HUES6 (cell line): ENCODE measurements around the gene ARID2.

Experiments used
- H3K27ac ChIP-seq: 2 replicates; pipeline ENCODE4 v1.7.0; 2013; ENCODE audit warnings: low read depth, mild to moderate bottlenecking, low read length, inconsistent platforms
- H3K27me3 ChIP-seq: 2 replicates; pipeline ENCODE4 v1.6.1; 2013; ENCODE audit warnings: low read length; ENCODE audit not compliant: control insufficient read depth, insufficient read depth
- H3K36me3 ChIP-seq: 2 replicates; pipeline ENCODE4 v1.6.1; 2013; ENCODE audit warnings: low read length; ENCODE audit not compliant: control insufficient read depth, insufficient read depth
- H3K4me1 ChIP-seq: 2 replicates; pipeline ENCODE4 v1.6.1; 2013; ENCODE audit warnings: low read length; ENCODE audit not compliant: control insufficient read depth, insufficient read depth
- H3K4me3 ChIP-seq: 2 replicates; pipeline ENCODE4 v1.5.1; 2013; ENCODE audit warnings: low read depth, low read length
- H3K9ac ChIP-seq: one replicate; pipeline ENCODE4 v1.6.1; 2013; ENCODE audit warnings: mild to moderate bottlenecking, low read length
- H3K9me3 ChIP-seq: 2 replicates; pipeline ENCODE4 v1.6.1; 2013; ENCODE audit warnings: low read depth, low read length; ENCODE audit not compliant: control insufficient read depth, insufficient read depth

ARID2 gene

DNA sequence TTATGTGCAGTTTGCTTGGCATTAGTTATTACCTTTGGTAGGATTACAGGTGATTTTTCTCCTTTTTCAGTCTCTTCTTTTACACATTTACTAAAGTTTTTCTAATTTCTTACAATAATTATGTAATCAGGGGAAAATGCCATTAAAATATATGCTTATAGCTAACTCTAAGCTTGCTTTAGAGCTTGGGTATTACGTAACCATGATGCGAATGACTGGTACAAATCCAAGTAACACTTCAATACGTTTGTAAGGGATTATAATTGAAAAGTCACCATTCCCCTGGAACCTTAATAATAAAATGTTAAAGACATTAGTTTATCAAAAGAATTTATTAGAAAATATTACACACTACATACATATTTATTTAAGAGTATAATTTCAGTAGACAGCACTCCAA lies 189.3 kb downstream of the ARID2 start:
- H3K27ac ChIP-seq = no peak overlapping the region
- H3K27me3 ChIP-seq = no peaks in the 10 kb centered on the region
- no peaks in the 10 kb centered on the region for H3K9me3 ChIP-seq
- H3K36me3 ChIP-seq = peaks cover 15% of the 10 kb centered on the region
- no peak overlapping the region for H3K4me3 ChIP-seq
- H3K9ac ChIP-seq = no peak overlapping the region
- no peaks in the 10 kb centered on the region for H3K4me1 ChIP-seq

DNA sequence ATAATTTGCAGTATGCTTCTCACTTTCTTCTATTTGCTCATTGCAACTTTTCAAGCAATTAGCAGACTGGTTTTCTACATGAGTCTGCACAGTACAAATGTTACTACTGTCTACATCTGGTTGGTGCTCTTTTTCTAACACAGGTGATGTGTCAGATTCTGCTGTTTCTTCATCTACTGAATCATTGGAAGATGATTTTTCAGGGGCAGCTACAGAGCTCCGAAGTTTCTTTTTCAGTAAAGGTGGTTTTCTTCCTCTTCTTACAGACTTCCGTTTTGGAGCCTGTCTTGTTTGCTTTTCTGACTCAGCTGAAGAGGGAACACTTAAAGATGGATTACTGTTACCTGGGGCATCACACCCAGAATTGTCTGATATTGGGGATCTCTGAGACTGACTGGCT lies 198.8 kb downstream of the ARID2 start:
- H3K27ac ChIP-seq = no peak overlapping the region
- no peak overlapping the region for H3K4me3 ChIP-seq
- no peaks in the 10 kb centered on the region for H3K9me3 ChIP-seq
- H3K9ac ChIP-seq = no peak overlapping the region
- no peaks in the 10 kb centered on the region for H3K4me1 ChIP-seq
- no peaks in the 10 kb centered on the region for H3K27me3 ChIP-seq
- H3K36me3 ChIP-seq = peaks cover 81% of the 10 kb centered on the region

DNA sequence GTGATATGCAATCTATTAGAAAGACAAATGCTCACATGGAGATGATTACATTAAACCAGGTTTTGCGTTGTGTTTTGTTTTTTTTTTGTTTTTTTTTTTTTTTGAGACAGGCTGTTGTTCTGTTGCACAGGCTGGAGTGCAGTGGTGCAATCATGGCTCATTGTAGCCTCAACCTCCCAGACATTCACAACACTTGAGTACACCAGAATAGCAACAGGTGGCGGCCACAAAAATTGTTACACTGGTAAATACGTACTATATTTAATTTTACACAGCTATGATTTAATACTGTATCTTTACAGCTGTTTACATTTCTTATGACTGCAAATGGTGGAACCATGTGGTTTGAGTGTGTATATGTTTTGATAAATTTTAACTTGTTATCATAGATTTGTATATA lies 200.9 kb downstream of the ARID2 start:
- H3K27ac ChIP-seq = no peak overlapping the region
- H3K9me3 ChIP-seq = no peaks in the 10 kb centered on the region
- no peak overlapping the region for H3K4me3 ChIP-seq
- H3K4me1 ChIP-seq = peaks cover 8% of the 10 kb centered on the region
- H3K36me3 ChIP-seq = peaks cover 68% of the 10 kb centered on the region
- H3K27me3 ChIP-seq = no peaks in the 10 kb centered on the region
- no peak overlapping the region for H3K9ac ChIP-seq

DNA sequence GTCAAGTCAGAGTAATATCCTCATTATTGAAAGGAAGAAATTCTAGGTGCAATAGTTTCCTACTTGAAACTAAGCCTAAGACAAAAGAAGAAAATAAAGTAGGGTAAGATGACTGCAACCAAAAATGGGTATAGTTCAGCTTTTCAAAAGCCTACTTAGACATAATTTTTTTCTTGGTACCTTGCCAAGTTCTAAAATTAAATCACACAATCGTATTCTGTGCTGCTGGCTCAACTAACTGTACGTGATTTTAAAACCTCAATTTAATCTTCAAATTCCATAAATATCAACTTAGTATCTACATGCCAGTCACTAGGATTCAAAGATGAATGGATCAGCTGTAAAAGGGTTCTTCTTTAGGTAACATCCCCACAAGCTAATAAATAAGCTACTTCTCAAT lies 204.0 kb downstream of the ARID2 start:
- peaks cover 13% of the 10 kb centered on the region for H3K4me1 ChIP-seq
- H3K27me3 ChIP-seq = no peaks in the 10 kb centered on the region
- H3K4me3 ChIP-seq = no peak overlapping the region
- H3K9ac ChIP-seq = no peak overlapping the region
- H3K27ac ChIP-seq = no peak overlapping the region
- no peaks in the 10 kb centered on the region for H3K9me3 ChIP-seq
- peaks cover 44% of the 10 kb centered on the region for H3K36me3 ChIP-seq

DNA sequence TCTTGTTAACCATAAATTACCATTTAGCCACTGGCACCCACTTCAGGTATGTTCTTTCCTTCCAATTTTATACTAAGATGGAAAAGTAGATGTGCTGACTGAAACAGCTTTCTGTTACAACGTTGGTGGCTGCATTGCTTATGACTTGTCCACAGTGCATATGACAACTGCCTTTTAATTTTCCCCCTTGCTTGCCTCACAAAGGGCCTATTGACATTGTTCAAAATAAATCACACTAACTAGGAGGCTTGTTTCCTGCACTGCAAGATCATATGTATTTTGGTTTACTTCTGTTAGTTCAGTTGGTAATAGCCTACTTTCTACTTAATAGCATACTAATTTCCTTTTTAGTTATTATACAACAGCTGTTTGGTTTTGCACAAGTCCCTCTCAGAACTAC lies 205.4 kb downstream of the ARID2 start:
- no peaks in the 10 kb centered on the region for H3K9me3 ChIP-seq
- H3K27me3 ChIP-seq = no peaks in the 10 kb centered on the region
- no peak overlapping the region for H3K4me3 ChIP-seq
- H3K36me3 ChIP-seq = peaks cover 33% of the 10 kb centered on the region
- H3K27ac ChIP-seq = no peak overlapping the region
- H3K9ac ChIP-seq = no peak overlapping the region
- H3K4me1 ChIP-seq = peaks cover 13% of the 10 kb centered on the region

DNA sequence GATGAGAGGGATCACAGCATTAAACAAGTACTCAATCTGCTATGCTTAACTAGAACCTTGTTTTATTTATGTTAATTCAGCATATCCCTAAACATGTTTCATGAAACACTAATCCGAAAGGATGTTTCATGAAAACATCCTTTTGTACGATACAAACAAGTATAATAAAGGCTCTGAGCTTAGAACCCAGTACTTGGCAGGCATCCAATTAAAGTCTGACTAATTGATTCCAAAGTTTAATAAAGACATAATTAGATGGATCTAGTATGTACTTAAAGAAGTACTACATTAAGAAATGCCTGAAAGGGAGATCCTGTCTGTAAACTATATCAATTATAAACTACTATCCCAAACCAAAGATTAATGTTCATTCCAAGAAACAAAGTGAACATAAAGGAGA lies 209.1 kb downstream of the ARID2 start:
- H3K9ac ChIP-seq = no peak overlapping the region
- no peak overlapping the region for H3K4me3 ChIP-seq
- H3K9me3 ChIP-seq = no peaks in the 10 kb centered on the region
- H3K27me3 ChIP-seq = no peaks in the 10 kb centered on the region
- H3K36me3 ChIP-seq = peaks cover 22% of the 10 kb centered on the region
- peaks cover 13% of the 10 kb centered on the region for H3K4me1 ChIP-seq
- H3K27ac ChIP-seq = no peak overlapping the region

DNA sequence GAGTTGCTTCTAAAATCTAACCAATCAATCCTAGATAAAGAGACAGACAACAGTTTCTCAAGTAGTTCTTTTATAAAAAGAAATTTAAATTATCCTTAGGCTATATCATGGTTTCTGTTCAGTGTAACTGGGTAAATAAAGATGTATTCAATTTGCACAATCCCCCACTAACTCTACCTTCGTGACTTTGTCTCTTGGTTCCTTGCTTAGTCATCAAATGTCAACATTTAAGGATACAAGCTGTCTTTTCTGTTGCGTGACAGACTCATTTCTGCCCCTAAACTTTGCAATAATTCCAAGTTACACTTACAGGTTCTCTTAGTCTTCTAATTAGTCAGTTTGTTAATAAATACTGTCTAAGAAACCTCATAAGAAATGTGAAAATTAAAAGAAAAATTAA lies 210.3 kb downstream of the ARID2 start:
- Histone ChIP-seq H3K4me1 (peaks cover 10% of the 10 kb centered on the region), H3K9me3 (no peaks in the 10 kb centered on the region), H3K9ac (no peak overlapping the region), H3K36me3 (peaks cover 27% of the 10 kb centered on the region), H3K27me3 (no peaks in the 10 kb centered on the region), H3K27ac (no peak overlapping the region), H3K4me3 (no peak overlapping the region)

DNA sequence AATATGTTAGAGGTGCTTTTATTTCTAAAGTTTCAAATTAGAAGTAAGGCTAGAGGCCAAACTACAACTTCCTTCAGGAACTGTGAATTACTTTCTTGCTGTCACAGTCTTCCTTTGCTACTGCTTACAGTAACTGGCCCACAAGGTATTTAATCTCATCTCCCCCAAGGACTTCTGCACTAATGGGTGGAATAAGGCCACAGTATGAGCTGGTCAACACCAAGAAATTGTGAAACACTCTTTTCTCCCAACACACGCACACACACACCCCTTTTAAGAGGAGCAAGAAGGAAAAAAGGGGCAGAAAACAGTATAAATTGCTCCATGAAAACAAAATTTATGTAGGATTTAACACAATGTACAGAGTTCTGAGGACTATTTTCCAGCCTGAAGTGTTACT lies 215.3 kb downstream of the ARID2 start:
- H3K27ac ChIP-seq = no peak overlapping the region
- no peaks in the 10 kb centered on the region for H3K27me3 ChIP-seq
- H3K9ac ChIP-seq = no peak overlapping the region
- H3K4me1 ChIP-seq = no peaks in the 10 kb centered on the region
- H3K36me3 ChIP-seq = peaks cover 65% of the 10 kb centered on the region
- H3K4me3 ChIP-seq = no peak overlapping the region
- no peaks in the 10 kb centered on the region for H3K9me3 ChIP-seq

DNA sequence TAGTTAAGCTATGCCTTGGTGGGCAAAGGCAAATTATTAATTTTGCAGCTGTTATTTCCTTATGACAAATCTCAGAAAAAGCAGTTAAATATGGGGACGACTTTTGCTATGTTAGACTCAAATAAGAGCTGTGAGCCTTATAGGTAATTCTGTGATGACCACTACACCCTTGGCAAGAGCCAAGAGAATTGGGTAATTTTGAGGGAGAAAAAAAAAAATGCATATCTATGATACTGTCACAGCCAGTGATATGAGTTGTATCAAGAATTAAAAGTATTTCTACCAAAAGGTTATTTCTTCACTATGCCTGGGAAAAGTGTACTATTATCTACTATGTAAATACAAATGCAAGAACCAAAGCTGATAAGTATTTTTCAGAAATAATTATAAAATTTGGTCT lies 216.9 kb downstream of the ARID2 start:
- no peaks in the 10 kb centered on the region for H3K4me1 ChIP-seq
- H3K9ac ChIP-seq = no peak overlapping the region
- H3K9me3 ChIP-seq = no peaks in the 10 kb centered on the region
- peaks cover 53% of the 10 kb centered on the region for H3K36me3 ChIP-seq
- H3K4me3 ChIP-seq = no peak overlapping the region
- H3K27me3 ChIP-seq = no peaks in the 10 kb centered on the region
- no peak overlapping the region for H3K27ac ChIP-seq

DNA sequence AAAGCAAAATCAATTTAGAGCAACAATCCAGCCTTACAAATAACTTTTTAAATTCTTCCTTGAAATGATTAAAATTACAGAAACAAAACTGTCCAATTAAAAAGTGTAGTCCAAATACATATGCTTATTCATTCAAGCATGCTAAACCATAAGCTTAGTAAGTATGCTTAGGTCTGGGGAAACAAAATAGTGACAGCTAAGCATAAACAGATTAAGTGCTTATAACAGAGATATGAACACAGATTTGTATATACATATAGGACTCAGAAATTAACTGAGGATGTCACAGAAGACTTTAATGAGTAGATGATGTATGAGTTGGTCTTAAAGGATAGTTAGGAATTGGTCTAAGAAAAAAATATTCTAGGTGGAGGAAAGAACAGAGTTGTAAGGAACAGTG lies 219.0 kb downstream of the ARID2 start:
- H3K9ac ChIP-seq = no peak overlapping the region
- H3K27me3 ChIP-seq = no peaks in the 10 kb centered on the region
- H3K27ac ChIP-seq = no peak overlapping the region
- H3K9me3 ChIP-seq = no peaks in the 10 kb centered on the region
- H3K4me1 ChIP-seq = no peaks in the 10 kb centered on the region
- peaks cover 45% of the 10 kb centered on the region for H3K36me3 ChIP-seq
- H3K4me3 ChIP-seq = no peak overlapping the region
